HFFc6 (cell line): ENCODE results near the gene ITIH6. TPM values are rescaled to one million over a fixed set of nuclear protein-coding genes. Genes with fewer than 3 reads are reported as not detected.
A peak's percentile ranks its signal among the peaks of the same experiment; 100 is the strongest.

Experiments
- DNase-seq: peaks from one replicate; pipeline ENCODE4 v3.0.0-alpha.2; 2018
- H3K27ac Mint-ChIP-seq: 2 replicates; pipeline ENCODE4 v1.8.0; 2020; ENCODE audit warnings: mild to moderate bottlenecking, mixed read lengths
- H3K27me3 Mint-ChIP-seq: 2 replicates; pipeline ENCODE4 v1.8.0; 2021; ENCODE audit warnings: mild to moderate bottlenecking, moderate library complexity, mixed read lengths; ENCODE audit not compliant: insufficient read depth
- H3K36me3 Mint-ChIP-seq: 2 replicates; pipeline ENCODE4 v1.8.0; 2021; ENCODE audit warnings: low read depth, mixed read lengths
- H3K4me1 Mint-ChIP-seq: 2 replicates; pipeline ENCODE4 v1.8.0; 2020; ENCODE audit warnings: low read depth, mixed read lengths
- H3K4me3 Mint-ChIP-seq: 2 replicates; pipeline ENCODE4 v1.8.0; 2020; ENCODE audit warnings: mild to moderate bottlenecking, moderate library complexity, mixed read lengths
- H3K9me3 Mint-ChIP-seq: 2 replicates; pipeline ENCODE4 v1.8.0; 2020; ENCODE audit warnings: mild to moderate bottlenecking, mixed read lengths
- CTCF ChIP-seq: fragments of 200-600 bp; sonication (generic); IDR thresholded peaks from 2 replicates; pipeline ENCODE4 v1.5.0; 2021; ENCODE audit warnings: antibody characterized with exemption, mild to moderate bottlenecking
- total RNA-seq, 6 experiments: library from RNA; stranded (reverse); fragmentation: NEBNext Ultra II Directional; extraction: Animal tissue kit (Norgen Biotek cat#: 25700); gene quantifications; 2 replicates in 1 of 6; 3 replicates in 5 of 6; pipeline ENCODE4 v1.2.3, GENCODE V29; 2021

ITIH6 gene
- total RNA-seq, 6 experiments from 2014 or later: not detected

- Mint-ChIP-seq H3K27ac (no peak overlapping the region; the same call in 1 of the 2 replicates), H3K36me3 (no peaks in the 10 kb centered on the region), H3K4me3 (no peak overlapping the region), H3K27me3 (peaks cover 2% of the 10 kb centered on the region), H3K9me3 (no peaks in the 10 kb centered on the region), H3K4me1 (peaks cover 16% of the 10 kb centered on the region)
- no peak for TF ChIP-seq CTCF
- no peak for DNase-seq
These were observed 28.5 kb upstream of the ITIH6 start for GRCh38 chrX:54826598-54826997.

GRCh38 chrX:54825716-54826438 is 27.8 kb upstream of the ITIH6 start:
- H3K9me3 Mint-ChIP-seq: no peaks in the 10 kb centered on the region
- H3K4me1 Mint-ChIP-seq: peaks cover 16% of the 10 kb centered on the region
- TF ChIP-seq CTCF: no peak; the same call in 1 of the 2 replicates
- DNase-seq: peak; percentile 13
- peak overlapping the region; percentile 4; the same call in 1 of the 2 replicates for H3K27ac Mint-ChIP-seq
- H3K27me3 Mint-ChIP-seq: peaks cover 5% of the 10 kb centered on the region
- H3K36me3 Mint-ChIP-seq: no peaks in the 10 kb centered on the region
- no peak overlapping the region for H3K4me3 Mint-ChIP-seq

- no peak overlapping the region for H3K4me3 Mint-ChIP-seq
- no peaks in the 10 kb centered on the region for H3K9me3 Mint-ChIP-seq
- H3K36me3 Mint-ChIP-seq: no peaks in the 10 kb centered on the region
- DNase-seq: no peak
- peaks cover 5% of the 10 kb centered on the region for H3K27me3 Mint-ChIP-seq
- no peak for TF ChIP-seq CTCF
- no peak overlapping the region for H3K27ac Mint-ChIP-seq
- H3K4me1 Mint-ChIP-seq: peaks cover 16% of the 10 kb centered on the region
These were observed 26.7 kb upstream of the ITIH6 start for GRCh38 chrX:54824722-54825121.

GRCh38 chrX:54824195-54824594 is 26.1 kb upstream of the ITIH6 start:
- Mint-ChIP-seq H3K4me1 (peaks cover 16% of the 10 kb centered on the region), H3K4me3 (no peak overlapping the region), H3K9me3 (no peaks in the 10 kb centered on the region), H3K27ac (peak overlapping the region; percentile 45), H3K36me3 (no peaks in the 10 kb centered on the region), H3K27me3 (peaks cover 5% of the 10 kb centered on the region)
- TF ChIP-seq CTCF: no peak
- DNase-seq: no peak

GRCh38 chrX:54821310-54821709 is 23.3 kb upstream of the ITIH6 start:
- no peaks in the 10 kb centered on the region for H3K9me3 Mint-ChIP-seq

More at GRCh38 chrX:54821310-54821709, 23.3 kb upstream of the ITIH6 start:
- no peak for DNase-seq
- Mint-ChIP-seq H3K4me1 (peaks cover 16% of the 10 kb centered on the region), H3K36me3 (peaks cover 2% of the 10 kb centered on the region), H3K27ac (no peak overlapping the region), H3K4me3 (no peak overlapping the region), H3K27me3 (peaks cover 3% of the 10 kb centered on the region)
- no peak for TF ChIP-seq CTCF
